ENCODE results near the gene ARHGEF12. TPM values are rescaled to one million over a fixed set of nuclear protein-coding genes. Genes with fewer than 3 reads are reported as not detected.

Gene ARHGEF12
- polyA plus RNA-seq, 2 donors: 15.3 to 17.9 TPM

DNA sequence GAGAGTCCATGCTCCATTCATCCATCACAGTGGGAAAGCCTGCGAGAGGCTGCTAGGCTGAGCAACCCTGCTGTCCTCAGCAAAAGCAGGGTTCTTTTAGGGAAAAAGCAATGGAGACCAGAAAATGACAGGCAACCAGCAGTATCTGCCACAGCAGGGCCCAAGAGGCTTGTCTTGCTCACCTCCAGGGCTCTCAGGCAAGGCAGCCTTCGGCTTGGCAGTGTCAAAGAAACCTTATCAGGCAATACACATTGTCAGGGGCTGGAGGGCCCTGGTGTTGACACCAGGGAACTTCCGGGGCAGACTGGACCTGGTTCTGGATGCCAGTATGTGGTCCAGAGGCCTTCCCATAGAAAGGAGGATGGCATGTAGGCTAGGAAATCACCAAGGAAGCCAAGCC, 21.4 kb upstream of the ARHGEF12 start:
- peak overlapping the region in 1 of 2 donors; percentile 26 for H3K27ac ChIP-seq (ENCODE audit: low read depth in 2 of 2, low read length in 1 of 2)

DNA sequence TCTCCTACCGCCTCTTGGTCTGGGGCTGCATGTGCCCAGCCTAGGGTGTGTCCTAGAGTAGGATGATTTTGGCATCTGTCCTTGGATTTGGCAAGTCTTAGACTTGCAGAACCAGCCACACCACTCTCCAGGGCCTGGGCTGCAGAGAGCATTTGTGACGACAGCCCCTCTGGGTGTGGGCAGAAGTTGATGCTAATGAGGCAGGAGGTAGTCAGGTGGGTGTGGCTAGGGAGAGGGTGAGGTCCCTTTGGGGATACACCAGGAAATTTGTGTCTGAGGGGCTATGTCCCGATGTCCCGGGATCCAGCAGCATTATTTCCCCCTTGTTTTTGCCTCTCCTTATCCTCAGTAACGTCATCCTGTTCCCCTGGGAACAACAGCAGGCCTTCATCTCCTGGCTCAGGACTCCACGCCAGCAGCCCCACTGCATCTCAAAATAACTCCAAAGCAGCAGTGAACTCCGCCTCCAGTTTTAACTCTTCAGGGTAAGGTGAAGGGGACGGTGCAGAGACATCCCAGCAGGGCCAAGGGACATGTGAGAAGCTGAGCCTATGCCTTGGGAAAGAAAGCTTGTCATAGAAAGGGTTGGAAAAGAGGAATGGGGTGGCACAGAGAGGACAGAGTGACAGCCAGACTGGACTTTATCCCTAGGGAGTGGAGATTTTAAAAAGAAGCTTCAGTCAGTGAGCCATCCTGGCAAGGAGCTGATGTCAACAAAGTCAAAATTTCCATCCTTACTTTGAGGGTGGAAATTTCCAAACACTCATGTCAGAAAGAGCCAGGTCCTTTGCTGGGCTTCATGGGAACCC, 19.1 kb upstream of the ARHGEF12 start:
- peaks cover 0 to 10% of the 10 kb centered on the region in 2 donors for H3K4me1 ChIP-seq (ENCODE audit: control insufficient read depth in 2 of 2, insufficient read depth in 2 of 2, low read length in 1 of 2)
- H3K36me3 ChIP-seq (ENCODE audit: control insufficient read depth in 2 of 2, insufficient read depth in 2 of 2, low read length in 1 of 2): no peaks in the 10 kb centered on the region
- H3K27me3 ChIP-seq (ENCODE audit: control insufficient read depth in 1 of 2, insufficient read depth in 2 of 2, low read length in 2 of 2): no peaks in the 10 kb centered on the region
- peak overlapping the region; percentile 26 to 29 for H3K4me3 ChIP-seq (ENCODE audit: low read depth in 1 of 2, low read length in 2 of 2)
- peak overlapping the region; percentile 66 to 89 for H3K27ac ChIP-seq (ENCODE audit: low read depth in 2 of 2, low read length in 1 of 2)
- 11 to 12% methylated on average over 8 of the region's 8 CpGs for WGBS, 2 donors
- no peaks in the 10 kb centered on the region for H3K9me3 ChIP-seq (ENCODE audit: control insufficient read depth in 2 of 2, insufficient read depth in 1 of 2, low read depth in 1 of 2, low read length in 1 of 2)

More for the DNA sequence above, 21.4 kb upstream of the ARHGEF12 start:
- H3K36me3 ChIP-seq (ENCODE audit: control insufficient read depth in 2 of 2, insufficient read depth in 2 of 2, low read length in 1 of 2): no peaks in the 10 kb centered on the region
- H3K9me3 ChIP-seq (ENCODE audit: control insufficient read depth in 2 of 2, insufficient read depth in 1 of 2, low read depth in 1 of 2, low read length in 1 of 2): no peaks in the 10 kb centered on the region
- 82 to 93% methylated on average over 3 of the region's 3 CpGs for WGBS, 2 donors
- peaks cover 0 to 10% of the 10 kb centered on the region in 2 donors for H3K4me1 ChIP-seq (ENCODE audit: control insufficient read depth in 2 of 2, insufficient read depth in 2 of 2, low read length in 1 of 2)
- H3K4me3 ChIP-seq (ENCODE audit: low read depth in 1 of 2, low read length in 2 of 2): no peak overlapping the region
- H3K27me3 ChIP-seq (ENCODE audit: control insufficient read depth in 1 of 2, insufficient read depth in 2 of 2, low read length in 2 of 2): no peaks in the 10 kb centered on the region

DNA sequence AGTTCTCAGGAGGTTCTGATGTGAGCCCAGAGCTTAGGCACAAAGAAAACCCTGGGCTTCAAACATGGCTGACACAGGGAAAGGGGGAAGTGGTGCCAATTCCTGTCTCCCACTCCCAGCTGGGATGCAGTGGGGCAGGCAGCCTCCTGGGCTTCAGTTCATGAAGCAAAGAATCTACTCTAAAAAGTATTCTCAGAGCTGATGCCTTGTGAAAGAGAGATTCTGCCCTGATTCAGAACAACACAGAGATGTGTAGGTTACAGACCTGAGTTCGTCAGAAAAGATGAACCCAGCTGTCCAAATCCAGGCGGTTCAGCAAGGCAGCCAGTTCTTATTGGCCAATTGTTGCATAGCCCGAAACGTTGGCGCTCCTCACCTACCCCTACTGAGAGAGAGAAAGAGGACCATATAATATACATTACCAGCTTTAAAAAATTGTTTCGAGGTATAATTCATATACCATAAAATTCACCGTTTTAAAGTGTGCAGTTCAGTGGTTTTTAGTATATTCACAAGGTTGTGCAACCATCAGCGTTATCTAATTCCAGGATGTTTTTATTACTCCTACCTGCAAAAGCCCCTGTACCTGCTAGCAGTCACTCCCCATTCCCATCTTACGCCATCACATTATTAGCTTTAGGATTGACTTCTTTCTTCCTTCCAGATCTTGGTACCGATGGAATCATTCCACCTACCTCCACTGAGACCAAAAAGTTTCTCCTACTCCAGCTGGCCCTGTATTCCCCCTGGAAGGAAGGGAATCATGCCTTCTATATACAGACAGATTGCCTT, 18.3 kb upstream of the ARHGEF12 start:
- Histone ChIP-seq H3K4me1 (ENCODE audit: control insufficient read depth in 2 of 2, insufficient read depth in 2 of 2, low read length in 1 of 2) (peaks cover 0 to 10% of the 10 kb centered on the region in 2 donors), H3K9me3 (ENCODE audit: control insufficient read depth in 2 of 2, insufficient read depth in 1 of 2, low read depth in 1 of 2, low read length in 1 of 2) (no peaks in the 10 kb centered on the region), H3K36me3 (ENCODE audit: control insufficient read depth in 2 of 2, insufficient read depth in 2 of 2, low read length in 1 of 2) (no peaks in the 10 kb centered on the region), H3K4me3 (ENCODE audit: low read depth in 1 of 2, low read length in 2 of 2) (no peak overlapping the region), H3K27ac (ENCODE audit: low read depth in 2 of 2, low read length in 1 of 2) (peak overlapping the region; percentile 66 to 87), H3K27me3 (ENCODE audit: control insufficient read depth in 1 of 2, insufficient read depth in 2 of 2, low read length in 2 of 2) (no peaks in the 10 kb centered on the region)
- WGBS, 2 donors: 83 to 85% methylated on average over 10 of the region's 10 CpGs

DNA sequence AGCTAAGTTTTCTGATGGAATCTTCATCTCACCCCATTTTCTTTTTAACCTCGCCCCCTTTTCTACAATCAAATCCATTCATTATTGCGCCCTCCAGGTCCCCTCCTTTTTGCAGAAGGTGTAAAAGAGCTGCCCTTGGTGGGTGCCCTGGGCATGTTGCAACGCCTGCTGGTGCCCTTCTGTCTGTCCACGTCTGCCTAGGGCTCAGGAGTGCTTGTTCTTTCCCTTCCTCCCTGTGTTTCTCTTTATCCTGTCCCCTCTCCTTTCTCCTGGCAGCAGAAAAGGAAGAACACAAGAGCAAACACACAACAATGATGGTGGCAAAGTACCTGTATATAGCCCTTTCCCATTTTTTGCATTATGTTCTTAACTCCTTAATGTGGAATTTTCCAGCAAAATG, 17.3 kb upstream of the ARHGEF12 start:
- 70 to 74% methylated on average over 4 of the region's 4 CpGs for WGBS, 2 donors
- no peaks in the 10 kb centered on the region for H3K27me3 ChIP-seq (ENCODE audit: control insufficient read depth in 1 of 2, insufficient read depth in 2 of 2, low read length in 2 of 2)
- H3K36me3 ChIP-seq (ENCODE audit: control insufficient read depth in 2 of 2, insufficient read depth in 2 of 2, low read length in 1 of 2): no peaks in the 10 kb centered on the region
- peaks cover 0 to 10% of the 10 kb centered on the region in 2 donors for H3K4me1 ChIP-seq (ENCODE audit: control insufficient read depth in 2 of 2, insufficient read depth in 2 of 2, low read length in 1 of 2)
- H3K27ac ChIP-seq (ENCODE audit: low read depth in 2 of 2, low read length in 1 of 2): no peak overlapping the region
- no peaks in the 10 kb centered on the region for H3K9me3 ChIP-seq (ENCODE audit: control insufficient read depth in 2 of 2, insufficient read depth in 1 of 2, low read depth in 1 of 2, low read length in 1 of 2)
- H3K4me3 ChIP-seq (ENCODE audit: low read depth in 1 of 2, low read length in 2 of 2): no peak overlapping the region

DNA sequence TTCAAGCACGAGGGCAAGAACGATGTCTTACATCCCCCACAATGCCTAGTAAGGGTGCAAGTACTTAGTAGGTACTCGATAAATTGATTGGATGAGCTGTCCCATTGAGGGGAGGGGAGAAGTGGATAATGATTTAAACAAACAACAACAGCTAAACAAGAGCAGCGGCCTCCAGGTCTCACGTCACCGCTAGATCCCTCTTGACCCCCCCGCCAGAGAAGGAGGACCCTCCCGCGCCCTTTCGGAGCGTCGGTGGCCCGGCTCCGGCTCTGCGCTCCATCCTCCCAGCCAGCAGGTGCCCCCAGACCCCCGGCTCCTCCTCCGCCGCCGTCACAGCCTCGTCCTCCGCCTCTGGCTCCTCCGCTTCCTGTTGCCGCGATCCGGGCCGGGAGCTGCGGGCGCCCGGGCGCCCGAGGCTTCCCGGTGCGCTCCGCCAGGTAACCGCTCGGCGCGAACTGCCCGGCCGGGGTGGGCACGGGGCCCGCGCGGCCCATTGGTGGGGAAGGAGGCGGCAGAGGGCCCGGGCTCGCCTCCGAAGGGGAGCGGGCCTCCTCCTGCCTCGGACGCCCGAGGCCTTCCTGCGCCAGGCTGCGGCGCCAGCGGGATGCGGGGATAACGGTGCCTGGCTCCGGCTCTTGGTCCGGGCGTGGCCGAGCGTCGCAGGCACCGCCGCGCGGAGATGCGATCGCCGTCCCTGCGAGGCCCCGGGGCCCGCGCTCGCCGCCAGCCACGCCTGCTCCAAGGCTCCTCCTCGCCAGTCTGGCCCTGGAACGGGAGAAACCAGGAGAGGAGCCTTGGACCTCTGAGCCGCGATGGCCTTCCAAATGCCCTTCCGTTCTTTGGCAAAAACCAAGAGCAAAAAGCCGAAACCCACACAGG, 11.0 kb upstream of the ARHGEF12 start, which contains the start of gene TLCD5:
TLCD5 (plus strand) TSS at position 368 of the 879 bp plus-strand sequence. CDS start 2,143 bp downstream, outside the sequence.
- WGBS, 2 donors: 1 to 2% methylated on average over 72 to 84 of the region's 84 CpGs
- peak within 1 kb of the TSS; percentile 57 to 69 for H3K4me3 ChIP-seq (ENCODE audit: low read depth in 1 of 2, low read length in 2 of 2)
- peak within 1 kb of the TSS; percentile 69 to 83 for H3K27ac ChIP-seq (ENCODE audit: low read depth in 2 of 2, low read length in 1 of 2)
- no peaks in the 10 kb centered on the region for H3K4me1 ChIP-seq (ENCODE audit: control insufficient read depth in 2 of 2, insufficient read depth in 2 of 2, low read length in 1 of 2)
- no peaks in the 10 kb centered on the region for H3K27me3 ChIP-seq (ENCODE audit: control insufficient read depth in 1 of 2, insufficient read depth in 2 of 2, low read length in 2 of 2)
- H3K36me3 ChIP-seq (ENCODE audit: control insufficient read depth in 2 of 2, insufficient read depth in 2 of 2, low read length in 1 of 2): peaks cover 0 to 2% of the 10 kb centered on the region in 2 donors
- H3K9me3 ChIP-seq (ENCODE audit: control insufficient read depth in 2 of 2, insufficient read depth in 1 of 2, low read depth in 1 of 2, low read length in 1 of 2): no peaks in the 10 kb centered on the region

DNA sequence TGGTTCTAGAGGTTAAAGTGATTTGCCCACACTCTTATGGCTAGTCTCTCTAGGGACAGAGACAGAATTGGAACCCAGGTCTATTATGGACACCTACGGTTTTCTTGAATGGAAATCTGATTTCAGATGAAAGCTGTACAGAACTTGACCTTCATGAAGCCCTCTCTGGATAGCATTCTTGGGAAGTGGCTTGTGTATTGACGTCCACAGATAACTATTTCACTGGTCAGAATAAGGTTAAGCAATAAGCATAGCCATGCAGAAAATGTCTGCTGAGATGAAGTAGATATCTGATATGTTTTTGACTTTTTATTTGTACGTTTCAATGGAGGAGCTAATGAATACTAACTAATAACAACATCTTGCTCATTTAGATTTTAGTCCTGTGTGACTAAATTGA, 10.0 kb upstream of the ARHGEF12 start:
- Histone ChIP-seq H3K36me3 (ENCODE audit: control insufficient read depth in 2 of 2, insufficient read depth in 2 of 2, low read length in 1 of 2) (peaks cover 0 to 4% of the 10 kb centered on the region in 2 donors), H3K9me3 (ENCODE audit: control insufficient read depth in 2 of 2, insufficient read depth in 1 of 2, low read depth in 1 of 2, low read length in 1 of 2) (no peaks in the 10 kb centered on the region), H3K27me3 (ENCODE audit: control insufficient read depth in 1 of 2, insufficient read depth in 2 of 2, low read length in 2 of 2) (no peaks in the 10 kb centered on the region), H3K4me3 (ENCODE audit: low read depth in 1 of 2, low read length in 2 of 2) (no peak overlapping the region), H3K27ac (ENCODE audit: low read depth in 2 of 2, low read length in 1 of 2) (no peak overlapping the region), H3K4me1 (ENCODE audit: control insufficient read depth in 2 of 2, insufficient read depth in 2 of 2, low read length in 1 of 2) (peaks cover 0 to 4% of the 10 kb centered on the region in 2 donors)
- WGBS, 2 donors: 56 to 58% methylated on average over 3 of the region's 3 CpGs

DNA sequence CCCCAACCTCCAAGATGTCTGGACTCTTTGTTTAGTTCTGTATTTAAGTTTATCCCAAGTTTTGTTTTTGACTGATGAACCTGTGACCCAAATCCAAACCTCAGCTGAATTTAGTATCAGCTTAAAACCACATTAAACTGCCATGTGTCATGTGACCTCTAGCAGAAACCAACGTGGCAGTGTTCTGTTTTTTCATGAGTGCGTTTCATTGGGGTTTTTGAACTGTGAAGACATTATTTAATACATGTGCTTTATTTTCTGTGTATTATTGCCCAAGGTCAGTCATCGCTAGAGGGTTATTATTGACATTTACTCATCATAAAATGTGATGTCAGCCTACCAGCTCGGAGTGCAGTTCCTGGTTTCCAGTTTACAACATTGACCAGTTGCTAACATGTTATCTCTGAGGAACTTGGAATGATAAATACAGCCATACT, 9.3 kb upstream of the ARHGEF12 start:
- Histone ChIP-seq H3K36me3 (ENCODE audit: control insufficient read depth in 2 of 2, insufficient read depth in 2 of 2, low read length in 1 of 2) (peaks cover 0 to 4% of the 10 kb centered on the region in 2 donors), H3K27ac (ENCODE audit: low read depth in 2 of 2, low read length in 1 of 2) (no peak overlapping the region), H3K27me3 (ENCODE audit: control insufficient read depth in 1 of 2, insufficient read depth in 2 of 2, low read length in 2 of 2) (no peaks in the 10 kb centered on the region), H3K9me3 (ENCODE audit: control insufficient read depth in 2 of 2, insufficient read depth in 1 of 2, low read depth in 1 of 2, low read length in 1 of 2) (no peaks in the 10 kb centered on the region), H3K4me3 (ENCODE audit: low read depth in 1 of 2, low read length in 2 of 2) (no peak overlapping the region), H3K4me1 (ENCODE audit: control insufficient read depth in 2 of 2, insufficient read depth in 2 of 2, low read length in 1 of 2) (peaks cover 0 to 6% of the 10 kb centered on the region in 2 donors)
- 41 to 46% methylated on average over 4 of the region's 4 CpGs for WGBS, 2 donors

DNA sequence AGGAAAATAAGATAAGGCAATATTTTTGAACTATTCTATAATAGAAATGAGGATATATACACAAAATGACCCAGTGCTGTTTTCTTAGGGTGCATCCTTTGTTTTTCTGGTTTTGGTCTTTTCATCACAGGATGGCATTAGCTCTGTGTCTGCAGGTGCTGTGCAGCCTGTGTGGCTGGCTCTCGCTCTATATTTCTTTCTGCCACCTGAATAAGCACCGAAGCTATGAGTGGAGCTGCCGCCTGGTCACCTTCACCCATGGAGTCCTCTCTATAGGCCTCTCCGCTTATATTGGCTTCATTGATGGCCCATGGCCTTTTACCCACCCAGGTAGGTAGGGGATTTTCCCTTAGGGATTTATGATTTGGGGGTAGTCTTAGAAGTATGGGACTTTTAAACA, 8.9 kb upstream of the ARHGEF12 start:
- peaks cover 0 to 4% of the 10 kb centered on the region in 2 donors for H3K36me3 ChIP-seq (ENCODE audit: control insufficient read depth in 2 of 2, insufficient read depth in 2 of 2, low read length in 1 of 2)
- H3K4me1 ChIP-seq (ENCODE audit: control insufficient read depth in 2 of 2, insufficient read depth in 2 of 2, low read length in 1 of 2): peaks cover 0 to 7% of the 10 kb centered on the region in 2 donors
- 89 to 97% methylated on average over 4 of the region's 4 CpGs for WGBS, 2 donors
- H3K9me3 ChIP-seq (ENCODE audit: control insufficient read depth in 2 of 2, insufficient read depth in 1 of 2, low read depth in 1 of 2, low read length in 1 of 2): no peaks in the 10 kb centered on the region
- H3K27ac ChIP-seq (ENCODE audit: low read depth in 2 of 2, low read length in 1 of 2): no peak overlapping the region
- H3K27me3 ChIP-seq (ENCODE audit: control insufficient read depth in 1 of 2, insufficient read depth in 2 of 2, low read length in 2 of 2): no peaks in the 10 kb centered on the region
- no peak overlapping the region for H3K4me3 ChIP-seq (ENCODE audit: low read depth in 1 of 2, low read length in 2 of 2)

DNA sequence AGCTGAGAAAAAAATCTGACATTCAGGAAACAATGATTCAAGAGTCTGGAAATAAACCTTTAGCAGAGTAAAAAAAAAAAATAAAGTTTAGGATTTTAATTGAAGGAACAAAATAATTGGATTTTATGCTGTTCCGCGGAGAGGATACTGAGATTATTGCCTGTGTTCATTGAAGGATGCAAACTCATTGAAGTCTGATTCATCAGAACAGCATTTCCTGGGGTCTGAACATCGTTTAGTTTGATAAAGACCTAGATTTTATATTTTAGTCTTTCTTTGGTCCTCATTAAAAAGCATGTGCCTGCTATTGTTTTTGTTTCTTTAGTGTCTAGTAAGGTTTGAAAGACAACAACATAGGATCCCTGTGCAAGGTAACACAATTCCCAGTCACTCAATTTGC, 6.7 kb upstream of the ARHGEF12 start:
- Histone ChIP-seq H3K27ac (ENCODE audit: low read depth in 2 of 2, low read length in 1 of 2) (no peak overlapping the region), H3K4me1 (ENCODE audit: control insufficient read depth in 2 of 2, insufficient read depth in 2 of 2, low read length in 1 of 2) (peaks cover 0 to 8% of the 10 kb centered on the region in 2 donors), H3K4me3 (ENCODE audit: low read depth in 1 of 2, low read length in 2 of 2) (no peak overlapping the region), H3K36me3 (ENCODE audit: control insufficient read depth in 2 of 2, insufficient read depth in 2 of 2, low read length in 1 of 2) (peaks cover 0 to 4% of the 10 kb centered on the region in 2 donors), H3K9me3 (ENCODE audit: control insufficient read depth in 2 of 2, insufficient read depth in 1 of 2, low read depth in 1 of 2, low read length in 1 of 2) (no peaks in the 10 kb centered on the region), H3K27me3 (ENCODE audit: control insufficient read depth in 1 of 2, insufficient read depth in 2 of 2, low read length in 2 of 2) (no peaks in the 10 kb centered on the region)
- 83 to 86% methylated on average over 3 of the region's 3 CpGs for WGBS, 2 donors

All from esophagus (tissue), 2 donors.